Measurements from ENCODE around the gene ZDHHC11.

DNA sequence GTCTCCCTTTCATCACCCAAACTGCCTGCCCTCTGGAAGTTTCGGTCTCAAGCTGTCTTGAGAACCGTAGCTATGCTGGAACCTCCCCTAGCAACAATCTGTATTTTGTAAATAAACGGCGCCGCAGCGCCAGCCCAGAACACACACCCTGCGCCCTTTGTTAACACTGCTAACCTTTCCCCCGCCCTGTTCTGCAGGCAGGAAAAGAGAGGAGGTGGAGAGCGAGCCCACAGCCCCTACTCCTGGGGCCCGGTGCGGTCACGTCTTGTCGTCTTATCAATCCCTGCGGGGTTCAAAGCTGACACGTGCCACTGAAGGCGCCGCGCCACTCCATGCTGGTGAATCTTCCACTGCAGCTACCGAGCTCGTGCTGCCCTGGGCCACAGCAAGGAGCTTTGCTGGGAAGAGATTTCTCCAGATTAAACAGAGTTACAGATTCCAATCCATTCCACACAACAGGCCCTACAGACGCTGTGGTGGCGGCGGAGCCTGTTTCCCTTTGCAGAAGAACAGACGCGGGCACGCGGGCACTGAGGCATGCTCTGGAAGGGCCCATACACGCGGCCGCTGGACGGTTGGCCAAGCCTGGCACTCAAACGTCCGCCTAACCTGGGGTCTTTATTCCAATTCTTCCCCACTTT is 91.6 kb downstream of the ZDHHC11 start:
- TF ChIP-seq, protein P1, sequence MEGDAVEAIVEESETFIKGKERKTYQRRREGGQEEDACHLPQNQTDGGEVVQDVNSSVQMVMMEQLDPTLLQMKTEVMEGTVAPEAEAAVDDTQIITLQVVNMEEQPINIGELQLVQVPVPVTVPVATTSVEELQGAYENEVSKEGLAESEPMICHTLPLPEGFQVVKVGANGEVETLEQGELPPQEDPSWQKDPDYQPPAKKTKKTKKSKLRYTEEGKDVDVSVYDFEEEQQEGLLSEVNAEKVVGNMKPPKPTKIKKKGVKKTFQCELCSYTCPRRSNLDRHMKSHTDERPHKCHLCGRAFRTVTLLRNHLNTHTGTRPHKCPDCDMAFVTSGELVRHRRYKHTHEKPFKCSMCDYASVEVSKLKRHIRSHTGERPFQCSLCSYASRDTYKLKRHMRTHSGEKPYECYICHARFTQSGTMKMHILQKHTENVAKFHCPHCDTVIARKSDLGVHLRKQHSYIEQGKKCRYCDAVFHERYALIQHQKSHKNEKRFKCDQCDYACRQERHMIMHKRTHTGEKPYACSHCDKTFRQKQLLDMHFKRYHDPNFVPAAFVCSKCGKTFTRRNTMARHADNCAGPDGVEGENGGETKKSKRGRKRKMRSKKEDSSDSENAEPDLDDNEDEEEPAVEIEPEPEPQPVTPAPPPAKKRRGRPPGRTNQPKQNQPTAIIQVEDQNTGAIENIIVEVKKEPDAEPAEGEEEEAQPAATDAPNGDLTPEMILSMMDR (conservative IDR thresholded peaks at IDR 0.05 in 1 of 2, IDR thresholded peaks at IDR 0.05 in 1 of 2; ENCODE audit: extremely low read depth in 1 of 2, insufficient read depth in 1 of 2, low read depth in 1 of 2, low read length in 2 of 2) = no peak
- TF ChIP-seq EZH2 (IDR thresholded peaks at IDR 0.05; ENCODE audit: borderline replicate concordance, low read length) = no peak
